Lung (tissue), 16 donors: ENCODE measurements around the gene HHLA2. TPM values are rescaled to one million over a fixed set of nuclear protein-coding genes. Genes with fewer than 3 reads are reported as not detected.

Source experiments
- ATAC-seq: fragments of 200-7000 bp; cut with Tn5 transposase; one replicate; pipeline ENCODE4 v1.9.1; 2020; ENCODE audit warnings: moderate number of reproducible peaks; ENCODE audit not compliant: insufficient read depth, low FRiP score
- DNase-seq, 3 donors: peaks; one replicate each; pipeline ENCODE4 v3.0.0-alpha.2; 2013 to 2017
- H3K27ac ChIP-seq, 2 donors: one replicate each; pipeline ENCODE4 v1.5.1; 2013; ENCODE audit warnings: mild to moderate bottlenecking in 2 of 2, moderate library complexity in 2 of 2, control low read depth in 1 of 2, inconsistent platforms in 1 of 2, low read depth in 1 of 2, low read length in 1 of 2
- H3K27me3 ChIP-seq, 3 donors: one replicate each; pipeline ENCODE4 v1.5.1; 2013; ENCODE audit warnings: low read length in 2 of 3; ENCODE audit not compliant: control insufficient read depth in 3 of 3, insufficient read depth in 3 of 3
- H3K36me3 ChIP-seq, 4 donors: one replicate each; pipeline ENCODE4 v1.5.1; 2013; ENCODE audit warnings: low read length in 4 of 4, mild to moderate bottlenecking in 1 of 4, moderate library complexity in 1 of 4; ENCODE audit not compliant: control insufficient read depth in 4 of 4, insufficient read depth in 4 of 4
- H3K4me1 ChIP-seq, 5 donors: one replicate each; pipeline ENCODE4 v1.5.1; 2013; ENCODE audit warnings: low read length in 5 of 5, mild to moderate bottlenecking in 2 of 5, moderate library complexity in 1 of 5; ENCODE audit not compliant: control insufficient read depth in 5 of 5, insufficient read depth in 5 of 5
- H3K4me3 ChIP-seq: one replicate; pipeline ENCODE4 v1.5.1; 2013; ENCODE audit warnings: mild to moderate bottlenecking, control low read depth, moderate library complexity
- H3K9ac ChIP-seq, 2 donors: one replicate each; pipeline ENCODE4 v1.5.1; 2013; ENCODE audit warnings: low read length in 2 of 2, control low read depth in 1 of 2; ENCODE audit not compliant: insufficient read depth in 1 of 2
- H3K9me3 ChIP-seq, 4 donors: one replicate each; pipeline ENCODE4 v1.5.1; 2013; ENCODE audit warnings: low read length in 3 of 4, mild to moderate bottlenecking in 1 of 4, moderate library complexity in 1 of 4; ENCODE audit not compliant: control insufficient read depth in 4 of 4, insufficient read depth in 3 of 4
- CTCF ChIP-seq: IDR thresholded peaks from 2 replicates; pipeline ENCODE4 v1.5.1; 2012; ENCODE audit warnings: mild to moderate bottlenecking; ENCODE audit errors: control extremely low read depth, extremely low read depth
- WGBS, 2 donors: extraction: QIAGEN DNeasy Blood & Tissue Kit; methylation state at CpG; one replicate each; pipeline ENCODE4 v1.1.7; 2013; 5-methylcytosine and 5-hydroxymethylcytosine counted together
- long read RNA-seq, 5 donors: transcript quantifications; one replicate each; lab custom pipeline, GENCODE V29; 2026
- polyA plus RNA-seq, 2 donors: library from polyadenylated mRNA; stranded (reverse); fragments of 200-250 nt; gene quantifications; one replicate each; pipeline ENCODE4 v1.2.1, GENCODE V29; 2013
- total RNA-seq, 2 donors: library from RNA; depleted of rRNA in 1 of 2; stranded (reverse); fragments of >200 nt in 1 of 2; gene quantifications; one replicate each; pipeline ENCODE4 v1.2.1, GENCODE V29; 2014 to 2021
- donor health status: control.
- donor health status: control.
- donor health status: Bipolar disorder and iron deficiency.
- donor health status: healthy.
- donor health status: DM: yes; HTN: yes; CAD: no.

The HHLA2 gene
- 10 to 100 TPM in 1 of 2 donors, 1 to 10 TPM in 1; 4.8 to 20.2 TPM for total RNA-seq
- 1 to 10 TPM; 1.8 to 2.2 TPM for polyA plus RNA-seq
- long read RNA-seq, donor 1, partial matches to known transcripts = 0 of 2 reads
- long read RNA-seq, donor 1, other reads (novel, unspliced or antisense) = 0 of 2 reads
- long read RNA-seq, donor 2 = 0 reads
- long read RNA-seq, donor 3 = 0 reads
- long read RNA-seq, donor 4 = 0 reads
- long read RNA-seq, donor 5 = 0 reads

- ATAC-seq (no peak), DNase-seq (no peak)
- Histone ChIP-seq H3K27me3 (no peaks in the 10 kb centered on the region), H3K9me3 (no peaks in the 10 kb centered on the region), H3K4me3 (no peak within 1 kb of the TSS), H3K9ac (no peak within 1 kb of the TSS), H3K27ac (no peak within 1 kb of the TSS), H3K36me3 (no peaks in the 10 kb centered on the region), H3K4me1 (peaks cover 0 to 6% (median 3%) of the 10 kb centered on the region in 5 donors)
- WGBS, 2 donors = 72 to 94% methylated on average over 2 of the region's 2 CpGs
- TF ChIP-seq CTCF = no peak
Measured at GRCh38 chr3:108296239-108296638, at the start of gene HHLA2. Gene HHLA2 (plus strand): TSS chr3:108296548. CDS start chr3:108351814, 55,266 bp downstream.

GRCh38 chr3:108250626-108251025, 45.7 kb upstream of the HHLA2 start:
- Histone ChIP-seq H3K9ac (no peak overlapping the region), H3K27ac (no peak overlapping the region), H3K27me3 (no peaks in the 10 kb centered on the region), H3K36me3 (no peaks in the 10 kb centered on the region), H3K4me1 (no peaks in the 10 kb centered on the region), H3K4me3 (no peak overlapping the region), H3K9me3 (no peaks in the 10 kb centered on the region)
- WGBS, 2 donors = 82 to 88% methylated on average over 2 of the region's 2 CpGs
- TF ChIP-seq CTCF = no peak
- ATAC-seq (no peak), DNase-seq (no peak)

- 88 to 91% methylated on average over 4 of the region's 4 CpGs for WGBS, 2 donors
- Histone ChIP-seq H3K36me3 (no peaks in the 10 kb centered on the region), H3K27me3 (no peaks in the 10 kb centered on the region), H3K9me3 (no peaks in the 10 kb centered on the region), H3K9ac (no peak overlapping the region), H3K27ac (no peak overlapping the region), H3K4me3 (no peak overlapping the region), H3K4me1 (no peaks in the 10 kb centered on the region)
- DNase-seq (no peak), ATAC-seq (no peak)
- no peak for TF ChIP-seq CTCF
Measured at GRCh38 chr3:108251265-108251664, 45.1 kb upstream of the HHLA2 start.

GRCh38 chr3:108251844-108252243, 44.5 kb upstream of the HHLA2 start:
- DNase-seq (no peak), ATAC-seq (no peak)
- H3K27ac ChIP-seq = no peak overlapping the region
- no peaks in the 10 kb centered on the region for H3K27me3 ChIP-seq
- H3K36me3 ChIP-seq = no peaks in the 10 kb centered on the region
- no peaks in the 10 kb centered on the region for H3K9me3 ChIP-seq
- H3K9ac ChIP-seq = no peak overlapping the region
- TF ChIP-seq CTCF = no peak
- H3K4me1 ChIP-seq = no peaks in the 10 kb centered on the region
- WGBS, 2 donors = 97 to 100% methylated on average over 1 of the region's 1 CpG
- H3K4me3 ChIP-seq = no peak overlapping the region
